ENCODE measurements around the gene THBS2.

DNA sequence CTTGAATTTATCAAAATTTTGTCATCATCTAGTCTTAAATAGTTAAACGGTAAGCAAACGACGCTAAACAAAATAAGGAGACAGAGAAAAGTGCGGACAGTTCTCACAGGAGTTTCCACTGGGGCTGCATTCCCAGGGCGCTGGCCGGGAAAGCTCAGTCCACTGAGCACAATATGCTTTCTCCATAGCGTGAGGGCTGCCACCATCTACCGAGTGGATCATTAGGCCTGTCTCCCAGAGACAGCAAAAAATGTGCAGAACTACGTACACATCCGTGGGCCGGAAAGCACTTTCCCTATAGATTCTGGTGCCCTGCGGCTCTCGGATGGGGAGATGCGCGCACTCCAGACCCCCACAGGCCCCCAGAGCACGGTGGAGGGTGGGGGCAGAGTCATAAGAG, 84.9 kb downstream of the THBS2 start:
- TF ChIP-seq FOXK2 (IDR thresholded peaks at IDR 0.05), result no peak
- TF ChIP-seq FOXM1 (IDR thresholded peaks at IDR 0.05; ENCODE audit: borderline replicate concordance), result no peak
- TF ChIP-seq BHLHE40 (IDR thresholded peaks at IDR 0.05; ENCODE audit: borderline replicate concordance), result no peak
- TF ChIP-seq, protein P1, sequence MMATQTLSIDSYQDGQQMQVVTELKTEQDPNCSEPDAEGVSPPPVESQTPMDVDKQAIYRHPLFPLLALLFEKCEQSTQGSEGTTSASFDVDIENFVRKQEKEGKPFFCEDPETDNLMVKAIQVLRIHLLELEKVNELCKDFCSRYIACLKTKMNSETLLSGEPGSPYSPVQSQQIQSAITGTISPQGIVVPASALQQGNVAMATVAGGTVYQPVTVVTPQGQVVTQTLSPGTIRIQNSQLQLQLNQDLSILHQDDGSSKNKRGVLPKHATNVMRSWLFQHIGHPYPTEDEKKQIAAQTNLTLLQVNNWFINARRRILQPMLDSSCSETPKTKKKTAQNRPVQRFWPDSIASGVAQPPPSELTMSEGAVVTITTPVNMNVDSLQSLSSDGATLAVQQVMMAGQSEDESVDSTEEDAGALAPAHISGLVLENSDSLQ (IDR thresholded peaks at IDR 0.05), result no peak
- TF ChIP-seq SUZ12 (IDR thresholded peaks at IDR 0.05), result no peak
- TF ChIP-seq FOXA1 (IDR thresholded peaks at IDR 0.05), result no peak

All from HEK293T (cell line).